ENCODE data around the gene LRWD1.

The LRWD1 gene

DNA sequence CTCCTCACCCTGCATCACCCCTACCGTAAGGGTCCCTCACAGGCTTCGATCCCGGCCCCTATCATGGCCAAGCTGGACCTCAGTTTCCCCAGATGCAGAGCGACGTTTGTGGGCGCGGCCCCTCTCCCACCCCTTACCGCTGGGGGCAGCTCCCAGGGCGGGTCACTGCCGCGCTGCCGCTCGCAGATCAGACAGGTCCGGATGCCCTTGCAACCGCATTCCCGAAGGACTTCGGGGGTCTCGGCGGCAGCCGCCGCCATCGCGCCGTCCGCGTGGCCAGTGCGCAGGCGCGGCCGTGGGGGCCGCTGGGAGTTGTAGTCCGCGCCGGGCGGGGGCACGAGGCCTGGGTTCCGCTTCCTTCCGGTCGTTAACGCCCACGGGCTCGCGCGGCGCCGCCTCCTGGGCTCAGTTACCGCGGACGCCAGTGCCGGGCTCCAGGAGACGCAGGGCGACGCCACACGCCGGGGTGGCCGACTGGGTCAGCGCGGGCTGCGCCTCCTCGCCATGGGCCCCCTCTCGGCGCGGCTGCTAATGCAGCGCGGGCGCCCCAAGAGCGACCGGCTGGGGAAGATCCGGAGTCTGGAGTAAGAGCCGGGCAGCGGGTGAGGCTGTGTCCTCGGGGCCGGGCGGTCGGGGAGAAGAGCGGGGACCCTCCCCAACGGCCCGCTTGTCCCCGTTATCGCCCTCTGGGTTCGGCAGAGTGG is at the start of gene LRWD1, which contains the start of gene ALKBH4:
TSS of gene LRWD1 (plus strand) at position 408 of the 704 bp plus-strand sequence. CDS start at position 505, 97 bp downstream.
TSS of gene ALKBH4 (minus strand) at position 287 of the 704 bp plus-strand sequence. CDS start at position 260, 27 bp downstream.
- peak; percentile 85 to 89 for DNase-seq (ENCODE audit: low read depth in 2 of 2)

DNA sequence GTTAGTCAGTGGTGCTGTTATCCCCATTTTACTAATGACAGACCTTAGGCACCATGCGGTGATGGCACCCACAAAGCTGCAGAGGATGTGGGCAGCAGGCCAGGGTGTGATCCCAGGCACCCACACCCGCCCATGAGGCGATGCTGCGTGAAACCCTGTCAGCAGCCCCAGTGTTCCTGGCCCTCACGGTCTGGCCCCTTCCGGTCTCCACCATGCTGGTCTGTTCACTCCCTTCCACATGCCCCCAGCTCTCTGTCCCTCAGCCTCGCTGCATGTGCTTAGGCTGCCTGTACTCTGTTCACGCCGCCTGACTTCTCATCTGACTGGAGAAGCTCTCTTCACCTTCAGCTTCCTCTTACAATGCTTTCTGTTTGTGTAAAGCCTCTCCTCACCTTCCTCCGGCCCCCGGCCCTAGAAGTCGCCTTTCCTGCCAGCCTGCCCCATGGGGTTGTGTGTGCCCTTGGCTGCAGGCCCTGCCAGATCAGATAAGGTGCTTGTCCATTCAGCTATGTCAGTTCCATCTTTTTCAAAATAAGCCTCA is 49.0 kb upstream of the LRWD1 start:
- peak; percentile 44 to 48 for DNase-seq (ENCODE audit: low read depth in 2 of 2)

DNA sequence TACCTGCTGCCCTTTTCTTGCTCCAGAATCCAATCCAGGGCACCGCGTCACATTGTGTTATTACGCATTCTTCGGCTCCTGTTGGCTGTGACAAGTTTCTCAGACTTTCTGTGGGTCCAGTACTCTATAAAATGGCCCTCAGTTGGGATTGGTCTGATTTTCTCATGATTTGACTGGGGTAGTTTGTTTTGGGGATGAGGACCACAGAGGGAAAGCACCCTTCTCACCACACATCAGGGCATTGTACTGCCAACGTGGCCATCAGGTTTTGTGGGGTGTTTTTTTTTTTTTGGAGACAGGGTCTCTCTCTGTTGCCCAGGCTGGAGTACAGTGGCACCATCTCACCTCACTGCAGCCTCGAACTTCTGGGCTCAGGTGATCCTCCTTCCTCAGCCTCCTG is 48.4 kb upstream of the LRWD1 start:
- no peak for DNase-seq (ENCODE audit: low read depth in 2 of 2)

DNA sequence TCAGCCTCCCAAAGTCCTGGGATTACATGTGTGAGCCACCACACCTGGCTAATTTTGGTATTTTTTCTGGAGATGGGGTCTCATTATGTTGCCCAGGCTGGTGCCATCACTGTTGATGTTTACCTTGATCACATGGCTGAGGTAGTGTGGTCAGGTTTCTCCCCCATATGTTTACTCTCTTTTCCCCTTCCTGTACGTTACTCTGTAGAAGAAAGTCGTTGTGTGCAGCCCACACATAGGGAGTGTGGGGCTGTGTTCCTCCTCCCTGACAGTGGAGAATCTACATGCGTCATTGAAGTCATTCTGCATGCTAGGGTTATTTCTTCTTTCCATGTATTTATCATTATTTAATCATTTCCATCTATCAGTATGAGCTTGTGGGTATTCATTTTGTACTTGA is 47.7 kb upstream of the LRWD1 start:
- no peak for DNase-seq (ENCODE audit: low read depth in 2 of 2)

DNA sequence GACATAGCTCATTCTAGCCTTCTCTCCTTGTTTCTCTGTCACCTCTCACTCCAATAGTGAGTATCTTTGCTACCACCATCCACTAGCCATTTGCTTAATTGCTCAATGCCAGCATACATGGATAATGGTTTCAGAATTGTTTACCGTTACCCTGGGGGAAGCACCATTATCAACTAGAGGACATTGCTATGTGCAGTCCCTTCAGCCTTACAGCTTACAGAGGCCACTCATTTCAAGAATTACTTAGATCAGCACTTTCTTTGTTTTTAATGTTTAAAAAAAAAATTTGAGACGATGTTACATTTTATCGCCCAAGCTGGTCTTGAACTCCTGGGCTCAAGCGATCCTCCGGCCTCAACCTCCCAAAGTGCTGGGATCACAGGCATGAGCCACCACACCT is 46.2 kb upstream of the LRWD1 start:
- no peak for DNase-seq (ENCODE audit: low read depth in 2 of 2)

DNA sequence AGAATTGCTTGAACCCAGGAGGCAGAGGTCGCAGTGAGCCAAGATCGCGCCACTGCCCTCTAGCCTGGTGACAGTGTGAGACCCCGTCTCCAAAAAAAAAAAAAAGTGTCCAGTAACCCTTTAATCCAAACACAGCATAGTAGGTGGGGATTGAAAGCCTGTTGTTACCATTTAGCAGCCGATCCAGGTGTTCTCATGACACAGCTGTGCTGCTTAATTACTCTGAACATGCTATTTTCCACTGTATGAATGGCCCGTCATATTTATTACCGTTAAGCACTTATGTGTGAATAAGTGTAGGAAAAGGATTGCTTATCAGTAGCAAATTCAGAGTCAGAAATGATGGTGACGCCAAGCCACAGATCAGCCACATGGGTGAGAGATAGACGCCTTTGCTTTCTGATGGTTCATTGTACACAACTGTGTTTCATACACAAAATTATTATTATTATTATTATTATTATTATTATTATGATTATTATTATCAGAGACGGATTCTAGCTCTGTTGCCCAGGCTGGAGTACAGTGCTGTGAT is 43.0 kb upstream of the LRWD1 start:
- DNase-seq (ENCODE audit: low read depth in 2 of 2) = no peak

DNA sequence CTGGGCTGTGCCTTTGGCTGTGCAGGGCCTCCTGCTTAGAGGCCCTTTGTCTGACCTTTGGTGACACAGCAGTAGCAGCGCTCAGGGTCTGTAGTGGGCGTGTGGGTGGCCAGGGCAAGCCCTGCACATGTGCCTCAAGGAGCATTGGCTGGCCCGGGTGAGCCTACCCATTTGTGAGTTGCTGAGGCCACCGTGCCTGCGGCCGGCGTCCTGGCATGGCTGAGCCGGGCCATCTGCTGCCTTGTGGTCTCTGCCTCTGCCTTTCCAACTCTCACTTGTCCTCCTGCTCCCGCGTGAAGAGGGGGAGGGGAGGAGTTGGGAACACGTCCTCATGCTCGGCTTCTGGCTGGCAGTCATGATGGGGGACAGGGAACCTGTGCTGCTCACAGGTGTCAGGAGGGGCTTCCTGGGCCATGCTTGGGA is 40.6 kb upstream of the LRWD1 start:
- no peak for DNase-seq (ENCODE audit: low read depth in 2 of 2)

DNA sequence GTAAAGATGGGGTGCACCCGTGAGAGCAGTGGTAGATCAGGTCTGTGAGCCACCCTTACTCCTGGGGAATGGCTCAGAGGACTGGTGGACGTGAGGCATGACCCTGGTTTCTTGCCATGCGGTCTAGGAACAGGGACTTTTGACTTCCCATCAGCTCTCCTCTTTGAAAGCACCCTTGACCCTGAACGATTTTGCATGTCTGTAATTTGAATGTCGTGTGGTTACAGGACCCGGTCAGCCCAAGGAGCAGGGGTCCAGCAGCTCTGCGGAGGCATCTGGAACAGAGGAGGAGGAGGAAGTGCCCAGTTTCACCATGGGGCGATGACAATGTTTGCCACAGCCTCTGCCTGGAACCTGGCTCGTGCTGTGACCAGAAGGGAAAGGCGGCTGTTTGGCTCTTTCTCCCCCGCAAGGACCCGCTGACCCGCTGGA is 40.0 kb upstream of the LRWD1 start:
- DNase-seq (ENCODE audit: low read depth in 2 of 2) = no peak

DNA sequence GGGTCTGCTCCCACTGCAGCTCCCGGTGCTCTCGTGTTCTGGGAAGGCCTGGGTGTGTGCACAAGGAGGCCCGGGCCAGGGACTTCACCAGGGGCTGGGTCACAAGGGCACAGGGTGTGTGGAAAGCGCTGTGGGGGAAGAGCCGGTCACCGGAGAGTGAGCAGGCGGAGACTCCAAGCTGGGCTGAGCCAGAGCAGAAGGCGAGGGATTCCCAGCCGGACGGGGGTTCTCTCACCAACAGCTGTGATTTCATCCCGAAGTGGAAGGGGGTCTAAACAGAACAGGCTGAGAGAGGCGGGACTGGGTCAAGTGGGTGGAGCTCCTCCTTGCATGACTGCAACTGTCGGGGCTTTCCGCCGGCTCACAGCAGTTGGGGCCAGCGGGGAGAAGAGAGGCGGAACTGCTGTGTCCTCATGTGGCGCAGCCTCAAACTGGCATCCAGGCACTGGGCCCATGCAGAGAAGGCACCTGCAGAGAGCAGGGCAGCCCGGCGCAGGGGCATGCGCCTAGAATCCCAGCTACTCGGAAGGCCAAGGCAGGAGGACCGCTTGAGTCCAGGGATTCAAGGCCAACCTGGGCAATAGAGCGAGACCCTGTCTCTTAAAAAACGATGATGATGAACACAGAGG is 39.0 kb upstream of the LRWD1 start:
- DNase-seq (ENCODE audit: low read depth in 2 of 2) = peak; percentile 71 to 78

DNA sequence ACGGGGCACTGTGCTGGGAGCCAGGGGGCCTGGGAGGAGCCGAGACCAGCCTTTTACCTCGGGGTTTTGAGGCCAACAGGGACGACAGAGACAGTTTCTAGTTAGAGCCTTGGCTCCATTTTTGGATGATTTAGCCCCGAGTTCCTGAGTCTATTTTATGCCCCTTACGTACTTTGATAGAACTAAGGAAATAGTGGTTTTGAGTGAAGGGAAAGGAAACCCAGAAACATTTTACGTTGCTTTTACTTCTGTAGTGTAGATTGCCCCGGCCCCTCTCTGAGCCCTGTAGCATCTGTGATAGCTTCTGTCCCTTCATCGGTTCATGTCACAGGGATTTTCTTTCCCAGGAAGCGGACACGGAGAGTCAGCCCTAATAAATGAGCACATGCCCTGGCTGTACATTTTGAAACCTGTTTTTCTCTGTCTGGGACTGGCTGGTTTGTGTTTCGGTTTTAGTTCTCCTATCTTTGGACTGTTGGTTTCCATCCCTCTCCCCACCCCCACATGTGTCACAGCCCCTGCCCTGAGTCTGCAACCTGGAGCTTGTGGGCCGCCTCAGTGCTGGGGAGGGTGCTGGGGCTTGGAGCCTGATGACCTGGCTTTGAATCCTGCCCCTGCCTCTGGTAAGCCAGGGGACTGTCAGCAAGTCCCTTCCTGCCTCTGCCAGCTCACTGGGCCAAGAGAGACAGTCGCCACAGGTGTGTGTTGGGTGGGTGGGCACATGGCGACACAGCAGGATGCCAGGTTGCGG is 38.3 kb upstream of the LRWD1 start:
- peak; percentile 50 to 74 for DNase-seq (ENCODE audit: low read depth in 2 of 2)

DNA sequence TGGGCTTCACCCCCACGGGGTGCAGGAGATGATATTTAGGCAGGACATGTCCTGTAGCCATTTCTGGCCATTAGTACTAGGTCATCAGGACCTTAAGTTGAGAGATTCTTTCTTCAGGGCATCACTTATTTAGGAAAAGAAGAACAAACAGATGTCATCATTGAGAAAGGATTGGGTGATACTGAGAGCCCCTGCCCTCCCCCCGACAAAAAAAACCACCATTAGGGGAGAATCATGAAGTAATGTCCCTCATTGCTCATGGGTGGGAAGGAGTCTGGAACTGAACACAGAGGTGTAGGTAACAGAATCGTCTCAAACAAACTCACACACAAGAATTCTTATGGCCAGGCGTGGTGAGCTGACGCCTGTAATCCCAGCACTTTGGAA is 37.8 kb upstream of the LRWD1 start:
- DNase-seq (ENCODE audit: low read depth in 2 of 2) = no peak

DNA sequence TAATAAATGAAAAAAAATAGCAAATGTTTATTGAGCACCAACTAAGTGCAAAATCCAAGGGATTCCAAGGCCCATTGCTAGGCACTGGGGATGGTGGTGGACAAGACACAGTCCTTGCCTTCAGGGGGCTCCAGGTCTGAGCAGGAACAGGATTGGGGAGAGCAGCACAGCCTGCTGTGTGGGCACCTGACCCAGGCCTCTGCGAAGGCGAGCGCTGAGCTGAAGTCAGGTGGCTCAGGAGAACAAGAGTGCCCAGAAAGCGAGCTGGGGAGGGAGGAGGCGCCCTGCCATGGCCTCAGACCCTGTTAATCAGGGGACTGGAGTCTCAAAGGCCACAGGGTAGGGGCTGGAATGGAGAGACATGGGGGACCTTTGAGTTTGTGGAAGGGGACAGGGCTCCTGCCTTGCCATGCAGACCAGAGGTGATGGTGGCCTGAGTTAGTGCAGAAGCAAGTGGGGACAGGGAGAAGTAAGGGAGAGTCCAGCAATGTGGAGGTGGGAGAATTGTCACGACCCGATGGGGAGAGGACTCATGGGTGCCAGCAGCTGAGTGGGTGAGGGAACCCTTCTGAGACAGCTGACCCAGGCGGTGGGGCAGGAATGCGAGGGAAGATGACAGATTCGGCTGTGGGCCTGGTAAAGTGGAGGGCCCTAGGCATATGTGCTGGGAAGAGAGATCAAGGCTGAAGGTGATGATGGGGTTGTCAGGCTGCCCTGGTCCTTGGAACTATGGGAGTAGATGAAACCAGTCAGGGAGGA is 35.5 kb upstream of the LRWD1 start:
- DNase-seq (ENCODE audit: low read depth in 2 of 2) = no peak

DNA sequence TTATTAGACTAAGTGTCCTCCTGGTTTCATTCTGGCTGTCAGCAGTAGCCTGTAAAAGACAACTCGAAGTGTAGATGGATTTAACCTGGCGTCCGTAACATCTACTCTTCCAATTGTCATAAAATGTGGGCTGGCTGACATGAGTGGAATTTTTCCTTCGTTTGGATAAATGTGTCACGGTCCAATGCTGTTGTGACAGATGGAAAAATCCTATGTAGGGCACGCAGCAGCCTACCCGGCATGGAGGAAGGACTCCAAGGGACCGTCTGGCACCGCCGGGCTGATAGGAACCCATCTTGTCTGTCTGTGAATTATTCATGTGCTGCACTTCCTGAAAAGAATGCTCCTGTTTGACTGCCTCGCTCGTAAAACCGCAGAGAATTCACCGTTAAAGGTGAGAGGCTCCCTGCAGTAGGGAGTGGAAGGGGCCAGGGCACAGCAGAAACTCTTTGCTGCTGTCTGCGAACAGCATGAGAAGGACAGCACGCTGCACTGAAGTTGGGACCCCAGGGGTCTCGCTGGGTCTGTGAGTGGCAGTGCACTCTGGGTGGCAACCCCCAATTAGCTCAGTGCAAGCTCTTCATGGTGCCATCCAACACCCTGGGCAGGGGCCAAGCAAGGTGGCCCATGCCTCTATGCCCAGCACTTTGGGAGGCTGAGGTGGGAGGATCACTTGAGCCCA is 33.0 kb upstream of the LRWD1 start:
- DNase-seq (ENCODE audit: low read depth in 2 of 2) = peak in 1 of 2 donors; percentile 38

DNA sequence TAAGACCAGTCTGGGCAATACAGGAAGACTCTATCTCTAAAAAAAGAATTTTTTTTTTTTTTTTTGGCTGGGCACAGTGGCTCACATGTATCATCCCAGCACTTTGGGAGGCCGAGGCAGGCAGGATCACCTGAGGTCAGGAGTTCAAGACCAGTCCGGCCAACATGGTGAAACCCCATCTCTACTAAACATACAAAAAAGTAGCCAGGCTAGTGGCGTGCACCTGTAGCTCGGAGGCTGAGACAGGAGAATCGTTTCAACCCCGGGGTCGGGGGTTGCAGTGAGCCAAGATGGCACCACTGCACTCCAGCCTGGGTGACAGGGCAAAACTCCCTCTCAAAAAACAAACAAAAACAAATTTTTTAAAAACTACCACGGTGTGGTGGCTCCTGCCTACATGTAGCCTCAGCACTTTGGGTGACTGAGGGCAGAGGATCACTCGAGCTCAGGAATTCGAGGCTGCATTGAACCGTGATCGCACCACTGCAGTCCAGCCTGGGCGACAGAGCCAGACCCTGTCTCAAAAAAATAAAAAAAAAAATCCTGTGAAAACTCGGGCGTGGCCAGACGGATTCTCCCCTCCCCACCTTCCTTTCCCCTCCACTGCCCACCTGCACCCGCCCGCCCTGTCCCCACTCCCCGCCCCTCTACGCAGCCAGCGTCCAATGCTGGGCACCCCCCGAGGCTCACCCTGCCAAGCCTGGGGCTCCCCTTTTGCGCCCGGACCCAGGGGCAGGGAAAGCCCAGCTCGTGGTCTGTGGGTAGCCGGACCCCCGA is 32.2 kb upstream of the LRWD1 start:
- no peak for DNase-seq (ENCODE audit: low read depth in 2 of 2)

DNA sequence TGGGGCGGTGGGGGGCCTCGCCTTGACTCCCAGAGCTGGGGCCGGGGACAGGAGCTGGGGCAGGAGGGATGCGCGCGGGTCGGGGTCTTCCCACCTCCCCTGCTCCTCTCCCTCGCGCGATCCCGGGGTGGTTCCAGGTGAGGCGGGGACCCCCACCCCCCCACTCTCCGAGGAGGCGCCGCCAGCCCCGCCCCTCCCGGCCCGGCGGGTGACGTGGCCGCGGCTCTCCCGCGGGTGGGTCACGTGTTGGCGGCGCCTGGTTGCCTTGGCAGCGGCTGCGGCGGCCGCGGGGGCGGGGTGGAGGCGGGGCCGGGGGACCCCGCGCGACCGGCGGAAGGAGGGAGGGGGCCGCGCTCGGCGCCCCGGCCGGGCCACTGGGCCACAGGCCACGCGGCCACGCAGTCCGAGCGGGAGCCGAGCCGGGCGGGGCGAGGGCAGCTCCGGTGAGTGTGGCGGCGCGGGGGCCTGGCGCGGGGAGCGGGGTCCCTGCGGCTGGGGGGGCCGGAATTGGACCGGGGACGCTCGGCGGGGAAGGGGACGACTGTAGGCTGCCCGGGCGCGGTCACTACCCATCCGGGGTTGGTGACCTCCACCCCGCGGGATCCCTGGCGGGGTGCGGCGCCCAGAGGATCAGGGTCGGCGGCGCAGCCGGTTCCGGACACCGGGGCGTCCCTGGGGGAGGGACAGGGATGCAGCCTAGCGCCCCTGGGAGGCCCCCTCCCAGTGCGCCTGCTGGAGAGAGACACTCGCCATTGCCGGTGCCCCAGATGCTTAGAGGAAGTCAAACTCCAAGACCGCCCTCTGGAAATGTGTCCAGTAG is 31.4 kb upstream of the LRWD1 start, which contains the start of gene ORAI2:
TSS of gene ORAI2 (plus strand) at position 357 of the 820 bp plus-strand sequence. CDS start 5,382 bp downstream, outside the sequence.
- DNase-seq (ENCODE audit: low read depth in 2 of 2) = peak; percentile 74 to 83

DNA sequence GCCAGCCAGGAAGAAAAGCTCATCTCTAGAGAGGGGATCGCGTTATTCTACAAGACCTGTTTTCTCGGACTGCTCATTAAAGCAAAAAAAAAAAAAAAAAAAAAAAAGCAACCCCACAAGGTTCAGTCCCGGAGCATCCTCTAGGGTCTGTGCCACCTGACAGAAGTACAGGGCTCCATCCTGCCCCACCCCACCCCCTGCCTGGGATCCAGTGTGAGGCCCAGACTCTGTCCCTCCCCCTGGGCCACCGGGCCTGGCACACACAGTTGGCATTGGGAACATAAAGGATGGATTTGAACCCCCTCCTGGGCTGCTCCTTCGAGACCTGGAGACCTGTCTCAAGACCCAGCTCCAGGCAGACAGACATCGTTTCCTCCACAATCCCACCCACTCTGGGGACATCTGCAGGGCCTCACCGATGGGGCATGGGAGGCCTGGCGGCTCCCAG is 30.7 kb upstream of the LRWD1 start:
- no peak for DNase-seq (ENCODE audit: low read depth in 2 of 2)

DNA sequence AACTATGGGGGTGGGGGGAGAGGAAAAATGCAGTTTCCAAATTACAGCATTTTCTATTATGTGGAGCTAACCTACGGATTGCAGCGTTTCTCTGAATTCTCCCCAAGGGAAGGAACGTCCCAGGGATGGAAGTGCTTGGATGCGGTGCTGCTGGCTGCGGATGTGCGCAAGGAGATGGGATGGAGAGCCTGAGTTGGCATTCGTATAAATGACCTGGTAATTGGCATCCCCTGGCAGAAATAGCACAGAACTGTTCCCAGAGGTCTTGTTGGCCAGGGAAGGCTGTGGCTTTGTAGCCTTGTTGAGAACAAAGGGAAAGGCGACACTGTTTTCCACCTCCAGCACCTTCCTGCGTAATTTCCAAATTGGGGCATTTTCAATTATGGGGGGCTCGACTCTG is 28.7 kb upstream of the LRWD1 start:
- DNase-seq (ENCODE audit: low read depth in 2 of 2) = no peak

DNA sequence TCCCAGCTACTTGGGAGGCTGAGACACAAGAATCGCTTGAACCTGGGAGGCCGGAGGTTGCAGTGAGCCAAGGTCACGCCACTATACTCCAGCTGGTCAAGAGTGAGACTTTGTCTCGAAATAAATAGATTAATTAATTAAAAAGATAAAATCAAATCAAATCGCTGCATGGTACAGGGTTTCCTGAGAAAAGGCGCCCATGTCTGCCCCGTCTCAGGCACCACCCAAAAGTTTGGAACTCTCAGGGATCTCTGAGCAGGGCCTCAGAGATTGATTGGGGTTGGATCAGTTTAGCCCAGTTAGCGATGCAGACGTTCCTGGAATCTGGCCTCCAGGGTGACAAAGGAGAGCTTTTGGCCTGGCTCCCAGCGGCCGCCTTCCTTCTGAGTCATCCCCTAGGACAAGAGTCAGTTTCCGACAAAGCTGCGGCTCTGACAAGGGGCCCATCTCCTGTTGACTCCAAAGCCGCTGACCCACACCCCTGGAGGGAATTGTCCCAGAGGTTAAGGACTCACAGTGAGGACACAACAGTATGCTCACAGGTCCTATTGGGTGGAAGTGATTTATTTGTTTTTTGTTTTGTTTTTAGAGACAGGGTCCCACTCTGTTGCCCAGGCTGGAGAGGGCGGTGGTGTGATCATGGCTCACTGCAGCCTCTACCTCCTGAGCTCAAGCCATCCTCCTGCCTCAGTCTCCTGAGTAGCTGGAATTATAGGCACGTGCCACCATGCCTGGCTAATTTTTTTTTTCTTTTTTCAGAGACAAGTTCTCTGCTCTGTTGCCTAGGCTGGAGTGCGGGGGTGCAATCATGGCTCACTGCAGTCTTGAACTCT is 24.6 kb upstream of the LRWD1 start:
- DNase-seq (ENCODE audit: low read depth in 2 of 2) = no peak

Data from stimulated activated CD8-positive, alpha-beta memory T cell treated with anti-CD3 and anti-CD28 coated beads, Interleukin-15, amount 100 ng/mL, for 4 hours (primary cell).